Measurements from ENCODE around the gene SOSTDC1. TPM values are rescaled to one million over a fixed set of nuclear protein-coding genes. Genes with fewer than 3 reads are reported as not detected.

Gene SOSTDC1
- total RNA-seq, 1 donor from 2014 or later = not detected

GRCh38 chr7:16416289-16417282, 49.0 kb downstream of the SOSTDC1 start:
- Mint-ChIP-seq H3K4me1 (ENCODE audit: low read depth, unreplicated experiment) (peaks cover 16% of the 10 kb centered on the region), H3K27me3 (ENCODE audit: unreplicated experiment) (peaks cover 3% of the 10 kb centered on the region), H3K4me3 (ENCODE audit: unreplicated experiment) (no peak overlapping the region), H3K27ac (ENCODE audit: unreplicated experiment) (no peak overlapping the region), H3K36me3 (ENCODE audit: unreplicated experiment) (no peaks in the 10 kb centered on the region), H3K9me3 (ENCODE audit: unreplicated experiment) (peaks cover 2% of the 10 kb centered on the region)
- no peak for TF ChIP-seq CTCF (IDR thresholded peaks at IDR 0.05; ENCODE audit: partially characterized antibody, unreplicated experiment)
- no peak for DNase-seq

- no peaks in the 10 kb centered on the region for H3K36me3 Mint-ChIP-seq (ENCODE audit: unreplicated experiment)
Measured at GRCh38 chr7:16412274-16413254, 53.0 kb downstream of the SOSTDC1 start.

More at GRCh38 chr7:16412274-16413254, 53.0 kb downstream of the SOSTDC1 start:
- DNase-seq = no peak
- Mint-ChIP-seq H3K4me3 (ENCODE audit: unreplicated experiment) (no peak overlapping the region), H3K4me1 (ENCODE audit: low read depth, unreplicated experiment) (peaks cover 4% of the 10 kb centered on the region), H3K27me3 (ENCODE audit: unreplicated experiment) (no peaks in the 10 kb centered on the region), H3K9me3 (ENCODE audit: unreplicated experiment) (no peaks in the 10 kb centered on the region), H3K27ac (ENCODE audit: unreplicated experiment) (no peak overlapping the region)
- no peak for TF ChIP-seq CTCF (IDR thresholded peaks at IDR 0.05; ENCODE audit: partially characterized antibody, unreplicated experiment)

Other genes starting within 250 kb of the SOSTDC1 start
- gene CRPPA, start 44.2 kb downstream of the SOSTDC1 start, total RNA-seq (ENCODE audit: unreplicated experiment) = 5.3 TPM
- not detected for gene LRRC72, start 61.1 kb upstream of the SOSTDC1 start, total RNA-seq (ENCODE audit: unreplicated experiment)
- gene ANKMY2, start 180.0 kb upstream of the SOSTDC1 start, total RNA-seq (ENCODE audit: unreplicated experiment) = 9.4 TPM
- gene BZW2, start 180.4 kb upstream of the SOSTDC1 start, total RNA-seq (ENCODE audit: unreplicated experiment) = 86.7 TPM

All from glutamatergic neuron (in vitro differentiated cells).